ENCODE results near the gene AIRE. TPM values are rescaled to one million over a fixed set of nuclear protein-coding genes. Genes with fewer than 3 reads are reported as not detected.

AIRE gene
- total and polyA plus RNA-seq, 4 donors = 0.05 TPM; not detected in 3

DNA sequence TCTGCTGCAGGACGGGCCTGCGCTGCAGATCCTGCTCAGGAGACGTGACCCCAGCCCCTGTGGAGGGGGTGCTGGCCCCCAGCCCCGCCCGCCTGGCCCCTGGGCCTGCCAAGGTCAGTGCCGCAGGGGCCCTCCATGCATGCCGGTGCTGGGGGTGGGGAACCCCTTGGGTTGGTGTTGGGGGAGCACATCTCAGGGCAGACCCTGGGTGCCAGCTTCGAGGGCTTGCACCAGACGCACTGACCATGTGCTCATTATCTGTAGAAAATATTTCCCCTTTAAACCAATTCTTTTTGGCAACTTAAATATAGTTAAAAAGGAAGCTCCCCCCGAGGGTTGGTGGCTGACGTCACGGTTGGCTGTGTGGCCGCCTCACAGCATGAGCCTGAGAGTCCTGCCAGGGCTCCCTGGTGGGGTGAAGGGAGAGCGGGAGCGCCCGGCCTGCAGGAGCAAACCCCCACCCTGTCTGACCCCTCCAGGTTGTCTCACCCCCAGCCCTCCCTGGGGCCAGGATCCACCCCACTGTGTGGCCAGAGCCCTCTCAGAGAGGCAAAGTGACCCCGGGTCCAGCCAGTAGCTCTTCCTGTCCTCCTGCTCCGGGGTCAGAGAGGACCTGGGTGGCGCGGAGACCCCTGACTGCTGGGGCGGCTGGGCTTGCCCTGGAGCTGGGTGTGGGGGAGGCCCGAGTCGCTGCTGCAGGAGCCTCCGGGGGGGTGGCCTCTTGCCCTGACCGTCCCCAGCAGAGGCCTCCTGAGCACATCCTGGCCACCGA, 8.9 kb downstream of the AIRE start:
- Histone ChIP-seq H3K4me1 (ENCODE audit: control insufficient read depth in 4 of 4, insufficient read depth in 4 of 4, low read length in 3 of 4) (peaks cover 0 to 13% (median 11%) of the 10 kb centered on the region in 4 donors), H3K27me3 (ENCODE audit: control insufficient read depth in 4 of 4, insufficient read depth in 4 of 4, low read length in 3 of 4) (no peaks in the 10 kb centered on the region), H3K9me3 (ENCODE audit: control insufficient read depth in 4 of 4, low read length in 3 of 4) (no peaks in the 10 kb centered on the region), H3K9ac (ENCODE audit: low read depth in 1 of 2, low read length in 2 of 2) (no peak overlapping the region), H3K36me3 (ENCODE audit: control insufficient read depth in 4 of 4, insufficient read depth in 3 of 4, low read depth in 1 of 4, low read length in 3 of 4) (no peaks in the 10 kb centered on the region), H3K4me3 (ENCODE audit: low read depth in 1 of 3, low read length in 3 of 3) (no peak overlapping the region), H3K27ac (ENCODE audit: low read depth in 1 of 2, low read length in 2 of 2) (no peak overlapping the region)
- 74% methylated on average over 26 of the region's 26 CpGs for WGBS
- no peak for DNase-seq (ENCODE audit: low spot score)
- no peak for TF ChIP-seq RXRA (IDR thresholded peaks at IDR 0.05)
- TF ChIP-seq, protein P1, sequence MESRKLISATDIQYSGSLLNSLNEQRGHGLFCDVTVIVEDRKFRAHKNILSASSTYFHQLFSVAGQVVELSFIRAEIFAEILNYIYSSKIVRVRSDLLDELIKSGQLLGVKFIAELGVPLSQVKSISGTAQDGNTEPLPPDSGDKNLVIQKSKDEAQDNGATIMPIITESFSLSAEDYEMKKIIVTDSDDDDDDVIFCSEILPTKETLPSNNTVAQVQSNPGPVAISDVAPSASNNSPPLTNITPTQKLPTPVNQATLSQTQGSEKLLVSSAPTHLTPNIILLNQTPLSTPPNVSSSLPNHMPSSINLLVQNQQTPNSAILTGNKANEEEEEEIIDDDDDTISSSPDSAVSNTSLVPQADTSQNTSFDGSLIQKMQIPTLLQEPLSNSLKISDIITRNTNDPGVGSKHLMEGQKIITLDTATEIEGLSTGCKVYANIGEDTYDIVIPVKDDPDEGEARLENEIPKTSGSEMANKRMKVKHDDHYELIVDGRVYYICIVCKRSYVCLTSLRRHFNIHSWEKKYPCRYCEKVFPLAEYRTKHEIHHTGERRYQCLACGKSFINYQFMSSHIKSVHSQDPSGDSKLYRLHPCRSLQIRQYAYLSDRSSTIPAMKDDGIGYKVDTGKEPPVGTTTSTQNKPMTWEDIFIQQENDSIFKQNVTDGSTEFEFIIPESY (IDR thresholded peaks at IDR 0.05) = no peak
- no peak for TF ChIP-seq FOXA1 (IDR thresholded peaks at IDR 0.05)
- TF ChIP-seq, protein P2, sequence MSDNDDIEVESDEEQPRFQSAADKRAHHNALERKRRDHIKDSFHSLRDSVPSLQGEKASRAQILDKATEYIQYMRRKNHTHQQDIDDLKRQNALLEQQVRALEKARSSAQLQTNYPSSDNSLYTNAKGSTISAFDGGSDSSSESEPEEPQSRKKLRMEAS (IDR thresholded peaks at IDR 0.05) = no peak
- TF ChIP-seq, protein P3, sequence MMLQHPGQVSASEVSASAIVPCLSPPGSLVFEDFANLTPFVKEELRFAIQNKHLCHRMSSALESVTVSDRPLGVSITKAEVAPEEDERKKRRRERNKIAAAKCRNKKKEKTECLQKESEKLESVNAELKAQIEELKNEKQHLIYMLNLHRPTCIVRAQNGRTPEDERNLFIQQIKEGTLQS (IDR thresholded peaks at IDR 0.05) = no peak
- TF ChIP-seq NR2F2 (IDR thresholded peaks at IDR 0.05) = no peak
- TF ChIP-seq, protein P4, sequence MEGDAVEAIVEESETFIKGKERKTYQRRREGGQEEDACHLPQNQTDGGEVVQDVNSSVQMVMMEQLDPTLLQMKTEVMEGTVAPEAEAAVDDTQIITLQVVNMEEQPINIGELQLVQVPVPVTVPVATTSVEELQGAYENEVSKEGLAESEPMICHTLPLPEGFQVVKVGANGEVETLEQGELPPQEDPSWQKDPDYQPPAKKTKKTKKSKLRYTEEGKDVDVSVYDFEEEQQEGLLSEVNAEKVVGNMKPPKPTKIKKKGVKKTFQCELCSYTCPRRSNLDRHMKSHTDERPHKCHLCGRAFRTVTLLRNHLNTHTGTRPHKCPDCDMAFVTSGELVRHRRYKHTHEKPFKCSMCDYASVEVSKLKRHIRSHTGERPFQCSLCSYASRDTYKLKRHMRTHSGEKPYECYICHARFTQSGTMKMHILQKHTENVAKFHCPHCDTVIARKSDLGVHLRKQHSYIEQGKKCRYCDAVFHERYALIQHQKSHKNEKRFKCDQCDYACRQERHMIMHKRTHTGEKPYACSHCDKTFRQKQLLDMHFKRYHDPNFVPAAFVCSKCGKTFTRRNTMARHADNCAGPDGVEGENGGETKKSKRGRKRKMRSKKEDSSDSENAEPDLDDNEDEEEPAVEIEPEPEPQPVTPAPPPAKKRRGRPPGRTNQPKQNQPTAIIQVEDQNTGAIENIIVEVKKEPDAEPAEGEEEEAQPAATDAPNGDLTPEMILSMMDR (IDR thresholded peaks at IDR 0.05; ENCODE audit: low read depth, low read length, missing input control) = no peak
- no peak for TF ChIP-seq EGR1 (IDR thresholded peaks at IDR 0.05; ENCODE audit: low read depth in 2 of 2)

DNA sequence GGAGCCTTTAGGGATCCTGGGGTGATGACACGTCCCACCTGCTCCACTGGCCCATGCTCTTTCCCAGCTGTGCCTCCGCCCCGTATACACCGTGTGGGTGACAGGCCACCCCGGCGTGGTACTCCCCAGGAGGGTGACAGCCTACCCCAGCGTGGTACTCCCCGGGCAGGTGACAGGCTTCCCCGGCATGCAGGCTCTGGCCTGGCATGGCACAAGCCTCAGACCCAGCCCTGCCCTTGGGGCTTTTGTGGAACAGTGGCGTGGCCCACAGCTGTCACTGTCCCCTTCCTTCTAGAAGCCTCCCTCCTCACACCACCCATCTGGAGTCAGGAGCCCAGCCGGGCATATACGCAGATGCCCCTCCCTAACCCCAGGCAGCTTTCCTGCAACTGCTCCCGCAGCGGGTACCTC, 9.5 kb downstream of the AIRE start:
- H3K4me1 ChIP-seq (ENCODE audit: control insufficient read depth in 4 of 4, insufficient read depth in 4 of 4, low read length in 3 of 4) = peaks cover 0 to 14% (median 12%) of the 10 kb centered on the region in 4 donors
- 82% methylated on average over 14 of the region's 14 CpGs for WGBS
- H3K4me3 ChIP-seq (ENCODE audit: low read depth in 1 of 3, low read length in 3 of 3) = no peak overlapping the region
- TF ChIP-seq FOXA2 (IDR thresholded peaks at IDR 0.05) (no peak), RAD21 (IDR thresholded peaks at IDR 0.05) (no peak), HNF4G (IDR thresholded peaks at IDR 0.05) (no peak), SP1 (IDR thresholded peaks at IDR 0.05) (no peak), JUND (IDR thresholded peaks at IDR 0.05) (no peak), GABPA (IDR thresholded peaks at IDR 0.05 in 1 of 2, conservative IDR thresholded peaks at IDR 0.05 in 1 of 2) (no peak)
- TF ChIP-seq, protein P1 (IDR thresholded peaks at IDR 0.05) = no peak
- TF ChIP-seq, protein P5, sequence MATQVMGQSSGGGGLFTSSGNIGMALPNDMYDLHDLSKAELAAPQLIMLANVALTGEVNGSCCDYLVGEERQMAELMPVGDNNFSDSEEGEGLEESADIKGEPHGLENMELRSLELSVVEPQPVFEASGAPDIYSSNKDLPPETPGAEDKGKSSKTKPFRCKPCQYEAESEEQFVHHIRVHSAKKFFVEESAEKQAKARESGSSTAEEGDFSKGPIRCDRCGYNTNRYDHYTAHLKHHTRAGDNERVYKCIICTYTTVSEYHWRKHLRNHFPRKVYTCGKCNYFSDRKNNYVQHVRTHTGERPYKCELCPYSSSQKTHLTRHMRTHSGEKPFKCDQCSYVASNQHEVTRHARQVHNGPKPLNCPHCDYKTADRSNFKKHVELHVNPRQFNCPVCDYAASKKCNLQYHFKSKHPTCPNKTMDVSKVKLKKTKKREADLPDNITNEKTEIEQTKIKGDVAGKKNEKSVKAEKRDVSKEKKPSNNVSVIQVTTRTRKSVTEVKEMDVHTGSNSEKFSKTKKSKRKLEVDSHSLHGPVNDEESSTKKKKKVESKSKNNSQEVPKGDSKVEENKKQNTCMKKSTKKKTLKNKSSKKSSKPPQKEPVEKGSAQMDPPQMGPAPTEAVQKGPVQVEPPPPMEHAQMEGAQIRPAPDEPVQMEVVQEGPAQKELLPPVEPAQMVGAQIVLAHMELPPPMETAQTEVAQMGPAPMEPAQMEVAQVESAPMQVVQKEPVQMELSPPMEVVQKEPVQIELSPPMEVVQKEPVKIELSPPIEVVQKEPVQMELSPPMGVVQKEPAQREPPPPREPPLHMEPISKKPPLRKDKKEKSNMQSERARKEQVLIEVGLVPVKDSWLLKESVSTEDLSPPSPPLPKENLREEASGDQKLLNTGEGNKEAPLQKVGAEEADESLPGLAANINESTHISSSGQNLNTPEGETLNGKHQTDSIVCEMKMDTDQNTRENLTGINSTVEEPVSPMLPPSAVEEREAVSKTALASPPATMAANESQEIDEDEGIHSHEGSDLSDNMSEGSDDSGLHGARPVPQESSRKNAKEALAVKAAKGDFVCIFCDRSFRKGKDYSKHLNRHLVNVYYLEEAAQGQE (IDR thresholded peaks at IDR 0.05) = no peak
- H3K9me3 ChIP-seq (ENCODE audit: control insufficient read depth in 4 of 4, low read length in 3 of 4) = no peaks in the 10 kb centered on the region
- no peak overlapping the region for H3K27ac ChIP-seq (ENCODE audit: low read depth in 1 of 2, low read length in 2 of 2)
- H3K9ac ChIP-seq (ENCODE audit: low read depth in 1 of 2, low read length in 2 of 2) = no peak overlapping the region
- no peaks in the 10 kb centered on the region for H3K27me3 ChIP-seq (ENCODE audit: control insufficient read depth in 4 of 4, insufficient read depth in 4 of 4, low read length in 3 of 4)
- DNase-seq (ENCODE audit: low spot score) = no peak
- no peaks in the 10 kb centered on the region for H3K36me3 ChIP-seq (ENCODE audit: control insufficient read depth in 4 of 4, insufficient read depth in 3 of 4, low read depth in 1 of 4, low read length in 3 of 4)
